Neuronal stem cell (in vitro differentiated cells): ENCODE results near the gene SMCO2.

Experiments used
- DNase-seq: peaks from one replicate; pipeline ENCODE4 v3.0.0-alpha.2; 2013; ENCODE audit warnings: low spot score
- H2AFZ ChIP-seq: one replicate; pipeline ENCODE4 v1.6.1; 2013; ENCODE audit warnings: mild to moderate bottlenecking, low read length, inconsistent platforms
- H2AK5ac ChIP-seq: 2 replicates; pipeline ENCODE4 v1.6.1; 2013; ENCODE audit warnings: low read depth, mild to moderate bottlenecking, inconsistent platforms, low read length, moderate library complexity, mixed read lengths
- H2BK120ac ChIP-seq: 2 replicates; pipeline ENCODE4 v1.6.1; 2013; ENCODE audit warnings: low read depth, mild to moderate bottlenecking, inconsistent platforms, low read length, moderate library complexity, mixed read lengths
- H2BK12ac ChIP-seq: one replicate; pipeline ENCODE4 v1.6.1; 2013; ENCODE audit warnings: low read length, inconsistent platforms
- H2BK15ac ChIP-seq: 2 replicates; pipeline ENCODE4 v1.6.1; 2013; ENCODE audit warnings: mild to moderate bottlenecking, low read length, inconsistent platforms, mixed read lengths
- H2BK5ac ChIP-seq: one replicate; pipeline ENCODE4 v1.6.1; 2013; ENCODE audit warnings: inconsistent platforms, mild to moderate bottlenecking, low read length, moderate library complexity
- H3K14ac ChIP-seq: one replicate; pipeline ENCODE4 v1.6.1; 2013; ENCODE audit warnings: low read length, inconsistent platforms
- H3K18ac ChIP-seq: 2 replicates; pipeline ENCODE4 v1.6.1; 2013; ENCODE audit warnings: low read length, inconsistent platforms
- H3K23ac ChIP-seq: 2 replicates; pipeline ENCODE4 v1.6.1; 2013; ENCODE audit warnings: low read depth, mild to moderate bottlenecking, mixed read lengths, low read length, inconsistent platforms; ENCODE audit not compliant: poor library complexity
- H3K27ac ChIP-seq: replicated peaks from 3 replicates; pipeline ENCODE4 v1.5.1; 2013; ENCODE audit warnings: low read length, inconsistent platforms
- H3K27me3 ChIP-seq, 3 experiments: 2 replicates each; pipeline ENCODE4 v1.6.1; 2013; ENCODE audit warnings: low read length in 3 of 3, mild to moderate bottlenecking in 2 of 3, inconsistent platforms in 1 of 3, low read depth in 1 of 3, mixed read lengths in 1 of 3, moderate library complexity in 1 of 3; ENCODE audit not compliant: control insufficient read depth in 3 of 3, insufficient read depth in 3 of 3
- H3K36me3 ChIP-seq, 2 donors: replicated peaks in 1 of 2; 2 replicates each; pipeline ENCODE4 v1.6.1; 2013; ENCODE audit warnings: low read length in 2 of 2; ENCODE audit not compliant: control insufficient read depth in 2 of 2, insufficient read depth in 2 of 2
- H3K4ac ChIP-seq: 2 replicates; pipeline ENCODE4 v1.6.1; 2013; ENCODE audit warnings: inconsistent platforms, mild to moderate bottlenecking, low read length, moderate library complexity
- H3K4me1 ChIP-seq, 2 donors: 1 replicate in 1 of 2; 2 replicates in 1 of 2; pipeline ENCODE4 v1.6.1; 2013; ENCODE audit warnings: low read length in 2 of 2, low read depth in 1 of 2; ENCODE audit not compliant: control insufficient read depth in 2 of 2, insufficient read depth in 1 of 2
- H3K4me2 ChIP-seq: one replicate; pipeline ENCODE4 v1.6.1; 2013; ENCODE audit warnings: mild to moderate bottlenecking, low read length, inconsistent platforms; ENCODE audit not compliant: insufficient read depth, poor library complexity, severe bottlenecking
- H3K4me3 ChIP-seq, 2 donors: 2 replicates each; pipeline ENCODE4 v1.5.1; 2013; ENCODE audit warnings: low read length in 2 of 2, mild to moderate bottlenecking in 2 of 2, inconsistent platforms in 1 of 2, moderate library complexity in 1 of 2
- H3K79me1 ChIP-seq: one replicate; pipeline ENCODE4 v1.6.1; 2013; ENCODE audit warnings: low read depth, mild to moderate bottlenecking, inconsistent platforms, low read length, moderate library complexity
- H3K9ac ChIP-seq: one replicate; pipeline ENCODE4 v1.6.1; 2013; ENCODE audit warnings: mild to moderate bottlenecking, low read depth, low read length, inconsistent platforms; ENCODE audit not compliant: poor library complexity
- H3K9me3 ChIP-seq, 2 donors: replicated peaks in 1 of 2; 2 replicates each; pipeline versions ENCODE3 to v1.6.1; 2013; ENCODE audit warnings: low read length in 2 of 2, mild to moderate bottlenecking in 2 of 2, inconsistent platforms in 1 of 2, low read depth in 1 of 2, mixed read lengths in 1 of 2, moderate library complexity in 1 of 2; ENCODE audit not compliant: control insufficient read depth in 2 of 2, insufficient read depth in 1 of 2
- H4K8ac ChIP-seq: one replicate; pipeline ENCODE4 v1.6.1; 2013; ENCODE audit warnings: low read depth, mild to moderate bottlenecking, inconsistent platforms, low read length, moderate library complexity
- H4K91ac ChIP-seq: one replicate; pipeline ENCODE4 v1.6.1; 2013; ENCODE audit warnings: low read length, low read depth, mild to moderate bottlenecking, inconsistent platforms; ENCODE audit not compliant: poor library complexity
- WGBS, 2 donors: extraction: QIAGEN DNeasy Blood & Tissue Kit; methylation state at CpG; one replicate each; pipeline ENCODE4 v1.1.7; 2013; ENCODE audit warnings: missing lambda C conversion rate in 2 of 2, mixed read lengths in 1 of 2; ENCODE audit not compliant: insufficient read length in 2 of 2, insufficient replicate concordance in 1 of 2; ENCODE audit errors: extremely low coverage in 2 of 2; 5-methylcytosine and 5-hydroxymethylcytosine counted together

Gene SMCO2

GRCh38 chr12:27460471-27460978 lies 14.0 kb downstream of the SMCO2 start:
- no peaks in the 10 kb centered on the region for H3K4me1 ChIP-seq
- H3K23ac ChIP-seq: no peak overlapping the region
- H2BK120ac ChIP-seq: no peak overlapping the region
- H3K9me3 ChIP-seq: peaks cover 0 to 2% of the 10 kb centered on the region in 2 donors
- no peak overlapping the region for H4K91ac ChIP-seq
- H3K9ac ChIP-seq: no peak overlapping the region
- H2AK5ac ChIP-seq: no peak overlapping the region
- no CpG with 5 or more reads among the region's 7 CpGs for WGBS, 2 donors
- no peak overlapping the region for H2BK12ac ChIP-seq
- H3K14ac ChIP-seq: no peak overlapping the region
- no peak overlapping the region for H3K4ac ChIP-seq
- H3K27me3 ChIP-seq: no peaks in the 10 kb centered on the region
- H3K4me2 ChIP-seq: no peak overlapping the region
- no peak overlapping the region for H2BK5ac ChIP-seq
- H4K8ac ChIP-seq: no peak overlapping the region
- H3K79me1 ChIP-seq: no peaks in the 10 kb centered on the region
- H3K27ac ChIP-seq: no peak overlapping the region
- no peaks in the 10 kb centered on the region for H3K36me3 ChIP-seq
- no peak for DNase-seq
- H2BK15ac ChIP-seq: no peak overlapping the region
- no peak overlapping the region for H2AFZ ChIP-seq
- H3K18ac ChIP-seq: no peak overlapping the region
- H3K4me3 ChIP-seq: no peak overlapping the region

- WGBS, 2 donors: no CpG with 5 or more reads among the region's 9 CpGs
- H3K27ac ChIP-seq: no peak overlapping the region
Observed at GRCh38 chr12:27462151-27462694, 15.7 kb downstream of the SMCO2 start.

GRCh38 chr12:27462851-27463250 lies 16.3 kb downstream of the SMCO2 start:
- no peak overlapping the region for H3K23ac ChIP-seq
- H3K79me1 ChIP-seq: no peaks in the 10 kb centered on the region
- DNase-seq: no peak
- no peak overlapping the region for H3K18ac ChIP-seq
- no CpG with 5 or more reads among the region's 8 CpGs for WGBS, 2 donors
- no peak overlapping the region for H2AK5ac ChIP-seq
- H2BK15ac ChIP-seq: no peak overlapping the region
- H2BK5ac ChIP-seq: no peak overlapping the region
- H3K36me3 ChIP-seq: no peaks in the 10 kb centered on the region
- no peak overlapping the region for H3K4ac ChIP-seq
- H4K8ac ChIP-seq: no peak overlapping the region
- no peaks in the 10 kb centered on the region for H3K27me3 ChIP-seq
- H3K14ac ChIP-seq: no peak overlapping the region
- no peak overlapping the region for H4K91ac ChIP-seq
- no peaks in the 10 kb centered on the region for H3K4me1 ChIP-seq
- peak overlapping the region in 1 of 2 donors; percentile 62 for H3K4me3 ChIP-seq
- H3K4me2 ChIP-seq: no peak overlapping the region
- no peak overlapping the region for H2BK12ac ChIP-seq
- H3K9ac ChIP-seq: no peak overlapping the region
- no peak overlapping the region for H2AFZ ChIP-seq
- H3K27ac ChIP-seq: no peak overlapping the region
- H2BK120ac ChIP-seq: no peak overlapping the region
- peaks cover 0 to 2% of the 10 kb centered on the region in 2 donors for H3K9me3 ChIP-seq

More at GRCh38 chr12:27462151-27462694, 15.7 kb downstream of the SMCO2 start:
- Histone ChIP-seq H3K4me2 (no peak overlapping the region), H3K18ac (no peak overlapping the region), H3K36me3 (no peaks in the 10 kb centered on the region), H3K9ac (no peak overlapping the region), H2AFZ (no peak overlapping the region), H3K9me3 (peaks cover 0 to 2% of the 10 kb centered on the region in 2 donors), H2BK12ac (no peak overlapping the region), H4K91ac (no peak overlapping the region), H2AK5ac (no peak overlapping the region), H4K8ac (no peak overlapping the region), H2BK120ac (no peak overlapping the region), H3K27me3 (no peaks in the 10 kb centered on the region), H3K4me3 (no peak overlapping the region), H3K14ac (no peak overlapping the region), H3K4me1 (no peaks in the 10 kb centered on the region), H3K79me1 (no peaks in the 10 kb centered on the region), H2BK5ac (no peak overlapping the region), H3K23ac (no peak overlapping the region), H3K4ac (no peak overlapping the region), H2BK15ac (no peak overlapping the region)
- DNase-seq: no peak

GRCh38 chr12:27463511-27464219 lies 17.1 kb downstream of the SMCO2 start:
- no peak overlapping the region for H2BK120ac ChIP-seq
- H3K4me1 ChIP-seq: no peaks in the 10 kb centered on the region
- no peak overlapping the region for H4K91ac ChIP-seq
- WGBS, 2 donors: no CpG with 5 or more reads among the region's 11 CpGs
- H3K14ac ChIP-seq: no peak overlapping the region
- H4K8ac ChIP-seq: no peak overlapping the region
- H3K4me2 ChIP-seq: no peak overlapping the region
- no peak for DNase-seq
- no peak overlapping the region for H3K18ac ChIP-seq
- H3K9ac ChIP-seq: no peak overlapping the region
- H2AFZ ChIP-seq: no peak overlapping the region
- H3K4ac ChIP-seq: no peak overlapping the region
- peaks cover 0 to 2% of the 10 kb centered on the region in 2 donors for H3K9me3 ChIP-seq
- H3K27ac ChIP-seq: no peak overlapping the region
- H2AK5ac ChIP-seq: no peak overlapping the region
- no peak overlapping the region for H3K23ac ChIP-seq
- H2BK15ac ChIP-seq: no peak overlapping the region
- H3K79me1 ChIP-seq: no peaks in the 10 kb centered on the region
- H3K27me3 ChIP-seq: no peaks in the 10 kb centered on the region
- H2BK12ac ChIP-seq: no peak overlapping the region
- H2BK5ac ChIP-seq: no peak overlapping the region
- H3K4me3 ChIP-seq: no peak overlapping the region
- no peaks in the 10 kb centered on the region for H3K36me3 ChIP-seq
